ENCODE data around the gene HBE1. TPM values are rescaled to one million over a fixed set of nuclear protein-coding genes. Genes with fewer than 3 reads are reported as not detected.

Gene HBE1
- total and polyA plus RNA-seq, 2 of the 8 experiments (the other 6 are each of a cell fraction or from before 2014, with no cell fraction given), result 0.39 TPM; not detected in 1

- Histone ChIP-seq H3K9ac (replicated peaks in 1 of 4; ENCODE audit: extremely low read depth in 1 of 4, low read depth in 3 of 4, low read length in 3 of 4) (no peak overlapping the region), H3K79me2 (ENCODE audit: control insufficient read depth in 1 of 2, insufficient read depth in 2 of 2, low read length in 2 of 2) (no peaks in the 10 kb centered on the region), H2AK5ac (ENCODE audit: low read depth, low read length) (no peak overlapping the region), H3K14ac (ENCODE audit: insufficient read length) (no peak overlapping the region), H4K8ac (ENCODE audit: extremely low read depth, insufficient read depth, low read length) (no peak overlapping the region), H3K23ac (ENCODE audit: insufficient read length) (no peak overlapping the region), H3K9me3 (ENCODE audit: insufficient read depth in 2 of 2, low read depth in 1 of 2, low read length in 1 of 2) (no peaks in the 10 kb centered on the region), H3K4ac (replicated peaks; ENCODE audit: insufficient read length, low read depth, low read length) (no peak overlapping the region), H2BK20ac (ENCODE audit: low read length) (no peak overlapping the region), H2BK12ac (ENCODE audit: low read depth, low read length) (no peak overlapping the region), H4K91ac (replicated peaks; ENCODE audit: insufficient read length, low read length) (no peak overlapping the region), H3K23me2 (ENCODE audit: low read depth, low read length) (no peaks in the 10 kb centered on the region; the same call in 1 of the 2 replicates), H4K5ac (ENCODE audit: insufficient read length, low read depth, low read length) (no peak overlapping the region), H3K18ac (ENCODE audit: extremely low read depth, low read length) (no peak overlapping the region), H2BK5ac (ENCODE audit: low read depth, low read length) (no peak overlapping the region), H3K27ac (ENCODE audit: low read depth, low read length) (no peak overlapping the region), H3K4me2 (ENCODE audit: insufficient read depth in 1 of 2, low read depth in 2 of 2, low read length in 2 of 2) (no peak overlapping the region), H3K56ac (replicated peaks; ENCODE audit: insufficient read length, low read depth, low read length) (no peak overlapping the region), H3K4me3 (ENCODE audit: extremely low read depth in 1 of 4, insufficient read depth in 2 of 4, low read depth in 3 of 4, low read length in 4 of 4) (no peak overlapping the region), H3K4me1 (replicated peaks in 1 of 4; ENCODE audit: control insufficient read depth in 3 of 4, insufficient read depth in 4 of 4, low read length in 3 of 4) (no peaks in the 10 kb centered on the region), H2BK120ac (replicated peaks; ENCODE audit: low read depth, low read length) (no peak overlapping the region), H3K27me3 (replicated peaks in 1 of 4; ENCODE audit: control insufficient read depth in 3 of 4, extremely low read depth in 1 of 4, insufficient read depth in 3 of 4, low read length in 3 of 4) (no peaks in the 10 kb centered on the region), H2AFZ (ENCODE audit: low read length) (no peak overlapping the region), H2BK15ac (ENCODE audit: low read length) (no peak overlapping the region), H4K20me1 (replicated peaks in 1 of 2; ENCODE audit: control insufficient read depth in 1 of 2, insufficient read depth in 2 of 2, low read length in 2 of 2) (no peaks in the 10 kb centered on the region), H3K79me1 (ENCODE audit: low read depth, low read length) (no peaks in the 10 kb centered on the region), H3K36me3 (ENCODE audit: control insufficient read depth in 2 of 4, insufficient read depth in 4 of 4, low read length in 3 of 4) (no peaks in the 10 kb centered on the region)
- FAIRE-seq (no peak), DNase-seq (ENCODE audit: low read depth in 1 of 2, low spot score in 2 of 2) (no peak)
- ChIA-PET POLR2A (ENCODE audit: partially characterized antibody) (no interaction called here), CTCF (ENCODE audit: partially characterized antibody) (interaction anchor here (1.2 to 1.6 kb wide), 3 partner anchors 10 to 32 kb away, joined by 3 to 4 read pairs (median 4); no protein-coding TSS in a partner anchor)
- 93% methylated on average over 2 of the region's 2 CpGs; no CpG with 5 or more reads in 1 of the 2 experiments for WGBS, 2 experiments (ENCODE audit: extremely low coverage in 1 of 2, insufficient coverage in 1 of 2, insufficient read length in 1 of 2, insufficient replicate concordance in 2 of 2, low coverage in 1 of 2, low lambda C conversion rate in 2 of 2, missing lambda C conversion rate in 1 of 2)
- TF ChIP-seq SUZ12 (IDR thresholded peaks at IDR 0.05; ENCODE audit: low read length), result no peak
- TF ChIP-seq JUN (IDR thresholded peaks at IDR 0.05; ENCODE audit: low read depth, low read length), result no peak
- TF ChIP-seq SIN3A (conservative IDR thresholded peaks at IDR 0.05 in 1 of 2, IDR thresholded peaks at IDR 0.05 in 1 of 2; ENCODE audit: low read depth in 1 of 2, low read length in 2 of 2), result no peak
- no peak for TF ChIP-seq CTBP2 (IDR thresholded peaks at IDR 0.05; ENCODE audit: borderline replicate concordance, insufficient read depth, insufficient read length, low read length)
- no peak for TF ChIP-seq MAX (IDR thresholded peaks at IDR 0.05)
- TF ChIP-seq CHD2 (IDR thresholded peaks at IDR 0.05; ENCODE audit: low read length), result no peak
- TF ChIP-seq RFX5 (IDR thresholded peaks at IDR 0.05; ENCODE audit: borderline replicate concordance, low read depth, low read length), result no peak
- TF ChIP-seq SRF (IDR thresholded peaks at IDR 0.05; ENCODE audit: low read depth, low read length), result no peak
- TF ChIP-seq POU5F1 (IDR thresholded peaks at IDR 0.05; ENCODE audit: low read depth, low read length), result no peak
- TF ChIP-seq HDAC2 (IDR thresholded peaks at IDR 0.05; ENCODE audit: borderline replicate concordance in 1 of 2, low read depth in 2 of 2, low read length in 2 of 2), result no peak
- no peak for TF ChIP-seq BCL11A (IDR thresholded peaks at IDR 0.05; ENCODE audit: low read depth in 2 of 2, low read length in 2 of 2)
Measured at GRCh38 chr11:5240458-5240857, 29.3 kb downstream of the HBE1 start.

All from H1 (cell line).